ENCODE results near the gene PSPN.
"Not testable (repeated sequence)": the region's sequence is repeated elsewhere in the genome, so short reads cannot be mapped to it uniquely, and the experiment has no call there.

Gene PSPN

DNA sequence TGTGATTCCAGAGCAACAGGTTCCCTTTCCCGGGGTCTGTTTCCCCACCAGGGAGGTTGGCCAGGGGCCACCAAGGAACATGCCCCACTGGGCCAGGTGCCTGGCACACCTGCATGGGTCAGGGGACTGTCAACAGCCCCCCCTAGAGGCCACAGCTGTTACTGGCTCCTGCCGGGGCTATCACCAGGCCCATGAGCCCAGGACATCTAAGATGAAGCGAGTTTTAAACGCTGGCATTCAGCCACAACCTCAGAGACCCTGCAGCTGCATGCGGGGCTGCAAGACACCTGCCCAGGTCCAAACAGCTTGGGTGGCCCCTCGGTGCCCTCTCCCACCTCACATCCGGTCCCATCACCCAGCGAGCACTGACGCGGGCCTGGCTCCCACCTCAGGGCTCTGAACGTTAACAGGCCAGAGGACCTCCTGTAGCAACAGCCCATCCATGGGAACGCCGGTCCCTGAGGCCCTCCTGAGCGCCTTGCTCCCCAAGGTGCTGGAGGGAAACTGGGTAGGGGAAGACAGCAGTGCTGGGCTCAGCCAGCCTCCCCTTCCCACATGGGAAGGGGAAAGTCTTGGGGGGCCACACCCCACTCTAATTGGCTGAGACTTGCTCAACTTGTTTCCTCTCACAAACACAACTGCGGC, 36.8 kb upstream of the PSPN start:
- TF ChIP-seq, protein P1, sequence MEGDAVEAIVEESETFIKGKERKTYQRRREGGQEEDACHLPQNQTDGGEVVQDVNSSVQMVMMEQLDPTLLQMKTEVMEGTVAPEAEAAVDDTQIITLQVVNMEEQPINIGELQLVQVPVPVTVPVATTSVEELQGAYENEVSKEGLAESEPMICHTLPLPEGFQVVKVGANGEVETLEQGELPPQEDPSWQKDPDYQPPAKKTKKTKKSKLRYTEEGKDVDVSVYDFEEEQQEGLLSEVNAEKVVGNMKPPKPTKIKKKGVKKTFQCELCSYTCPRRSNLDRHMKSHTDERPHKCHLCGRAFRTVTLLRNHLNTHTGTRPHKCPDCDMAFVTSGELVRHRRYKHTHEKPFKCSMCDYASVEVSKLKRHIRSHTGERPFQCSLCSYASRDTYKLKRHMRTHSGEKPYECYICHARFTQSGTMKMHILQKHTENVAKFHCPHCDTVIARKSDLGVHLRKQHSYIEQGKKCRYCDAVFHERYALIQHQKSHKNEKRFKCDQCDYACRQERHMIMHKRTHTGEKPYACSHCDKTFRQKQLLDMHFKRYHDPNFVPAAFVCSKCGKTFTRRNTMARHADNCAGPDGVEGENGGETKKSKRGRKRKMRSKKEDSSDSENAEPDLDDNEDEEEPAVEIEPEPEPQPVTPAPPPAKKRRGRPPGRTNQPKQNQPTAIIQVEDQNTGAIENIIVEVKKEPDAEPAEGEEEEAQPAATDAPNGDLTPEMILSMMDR (conservative IDR thresholded peaks at IDR 0.05; ENCODE audit: low read length), result peak; percentile 41
- no peak for DNase-seq (ENCODE audit: low read depth)
- H3K4me3 ChIP-seq (ENCODE audit: low read length), result no peak overlapping the region

DNA sequence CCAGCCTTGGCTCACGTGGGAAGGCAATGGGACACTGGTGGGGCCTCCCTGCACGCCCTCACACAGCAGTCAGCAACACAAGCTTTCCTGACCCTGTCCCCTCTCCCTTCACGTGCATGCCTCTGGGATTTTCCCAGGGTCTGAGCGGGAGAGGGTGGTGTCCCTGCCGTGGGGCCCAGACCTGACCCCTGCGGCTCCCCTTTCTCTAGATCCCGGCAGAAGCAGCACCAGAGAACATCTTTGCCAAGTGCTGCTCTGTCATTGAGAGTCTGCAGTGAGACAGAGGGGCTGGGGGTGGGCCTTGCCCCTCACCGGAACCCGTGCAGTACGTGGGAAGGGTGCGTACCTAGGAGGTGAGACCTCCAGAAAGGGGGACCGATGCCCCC, 36.3 kb upstream of the PSPN start:
- TF ChIP-seq, protein P1 (conservative IDR thresholded peaks at IDR 0.05; ENCODE audit: low read length), result no peak
- DNase-seq (ENCODE audit: low read depth), result no peak
- no peak overlapping the region for H3K4me3 ChIP-seq (ENCODE audit: low read length)

DNA sequence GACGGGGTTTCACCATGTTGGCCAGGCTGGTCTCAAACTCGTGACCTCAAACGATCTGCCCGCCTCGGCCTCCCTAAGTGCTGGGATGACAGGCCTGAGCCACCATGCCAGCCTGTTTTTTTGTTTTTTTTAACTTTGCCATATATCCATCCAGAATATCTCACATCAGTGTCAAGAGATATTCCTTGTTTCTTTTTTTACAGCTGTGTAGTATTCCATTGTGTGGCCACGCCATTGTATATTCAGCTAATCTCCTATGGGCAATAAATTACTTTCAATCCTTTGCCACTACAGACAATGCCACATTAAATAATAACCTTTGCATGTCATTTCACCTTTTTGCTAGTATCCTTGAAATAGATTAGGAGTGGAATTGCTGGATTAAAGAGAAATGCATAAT, 33.6 kb upstream of the PSPN start:
- TF ChIP-seq, protein P1 (conservative IDR thresholded peaks at IDR 0.05; ENCODE audit: low read length), result no peak

DNA sequence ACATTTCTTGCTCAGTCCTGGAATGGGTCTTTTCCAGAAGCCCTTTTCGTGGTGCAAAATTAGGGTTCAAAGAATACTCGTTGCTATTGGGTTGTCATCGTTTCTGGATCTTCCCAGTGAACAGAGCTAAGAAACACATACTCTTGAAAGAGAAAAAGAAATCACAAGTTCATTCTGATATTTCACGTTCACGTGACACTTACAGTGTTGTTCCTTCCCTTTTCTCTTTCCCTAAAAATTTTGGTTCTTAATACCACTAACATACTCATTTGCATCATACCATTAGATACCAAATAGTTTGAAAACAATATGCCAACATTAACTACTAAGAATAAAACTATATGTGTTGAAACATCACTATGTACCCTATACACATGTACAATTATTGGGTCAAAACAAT, 30.7 kb upstream of the PSPN start:
- TF ChIP-seq, protein P1 (conservative IDR thresholded peaks at IDR 0.05; ENCODE audit: low read length), result no peak
- DNase-seq (ENCODE audit: low read depth), result no peak

More for the DNA sequence above, 33.6 kb upstream of the PSPN start:
- no peak for DNase-seq (ENCODE audit: low read depth)
- H3K4me3 ChIP-seq (ENCODE audit: low read length), result no peak overlapping the region

DNA sequence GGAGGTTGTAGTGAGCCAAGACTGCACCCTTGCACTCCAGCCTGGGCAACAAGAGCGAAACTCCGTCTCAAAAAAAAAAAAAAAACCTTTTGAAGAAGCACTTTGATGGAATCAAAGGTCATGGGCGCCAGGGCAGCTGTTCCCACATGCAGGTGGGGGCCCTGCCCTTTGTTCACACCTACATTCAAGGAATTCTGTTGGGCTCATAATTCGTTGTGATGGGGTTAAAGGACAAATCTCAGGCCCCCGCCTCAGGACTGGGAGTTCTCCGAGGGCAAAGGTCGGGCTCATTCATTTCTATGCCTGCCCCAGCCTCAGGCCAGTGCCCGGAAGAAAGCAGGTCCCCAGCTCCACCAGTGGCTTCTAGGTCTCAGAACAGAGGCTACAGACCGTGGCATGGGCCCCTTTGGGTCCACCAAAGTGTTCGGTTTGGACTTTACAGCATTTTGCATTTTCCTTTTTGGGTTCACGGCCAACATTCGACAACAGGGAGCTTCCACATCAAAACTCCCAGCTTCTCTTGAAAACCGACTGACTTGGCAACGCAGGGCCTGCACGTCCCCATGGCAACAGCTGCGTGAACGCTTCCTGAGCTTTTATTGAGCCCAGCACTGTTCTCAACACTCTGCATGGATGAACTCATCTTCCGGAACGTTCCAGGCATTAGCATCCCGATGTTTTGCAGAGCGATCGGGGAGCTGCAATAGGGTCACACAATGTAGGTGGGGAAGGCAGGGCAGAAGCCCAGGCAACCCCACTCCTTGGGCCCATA, 27.3 kb upstream of the PSPN start:
- peak; percentile 54 for DNase-seq (ENCODE audit: low read depth)
- TF ChIP-seq, protein P1 (conservative IDR thresholded peaks at IDR 0.05; ENCODE audit: low read length), result no peak
- H3K4me3 ChIP-seq (ENCODE audit: low read length), result no peak overlapping the region

More for the DNA sequence above, 30.7 kb upstream of the PSPN start:
- H3K4me3 ChIP-seq (ENCODE audit: low read length), result no peak overlapping the region

DNA sequence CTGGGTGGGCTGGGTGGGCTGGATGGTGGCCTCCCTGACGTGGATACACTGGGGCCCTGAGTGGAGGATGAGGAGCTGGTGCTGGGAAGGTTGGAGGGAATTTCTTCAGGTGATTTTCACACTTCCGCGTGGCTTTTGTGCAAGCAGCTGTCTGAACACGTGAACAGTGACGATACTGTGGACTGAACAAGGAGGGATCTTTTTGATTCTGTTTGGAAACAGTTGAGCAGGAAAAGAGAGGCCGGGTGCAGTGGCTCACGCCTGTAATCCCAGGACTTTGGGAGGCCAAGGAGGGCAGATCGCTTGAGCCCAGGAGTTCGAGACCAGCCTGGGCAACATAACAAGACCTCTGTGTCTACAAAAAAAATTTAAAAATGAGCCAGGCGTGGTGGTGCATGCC, 26.3 kb upstream of the PSPN start:
- H3K4me3 ChIP-seq (ENCODE audit: low read length), result no peak overlapping the region
- DNase-seq (ENCODE audit: low read depth), result no peak
- TF ChIP-seq, protein P1 (conservative IDR thresholded peaks at IDR 0.05; ENCODE audit: low read length), result no peak

DNA sequence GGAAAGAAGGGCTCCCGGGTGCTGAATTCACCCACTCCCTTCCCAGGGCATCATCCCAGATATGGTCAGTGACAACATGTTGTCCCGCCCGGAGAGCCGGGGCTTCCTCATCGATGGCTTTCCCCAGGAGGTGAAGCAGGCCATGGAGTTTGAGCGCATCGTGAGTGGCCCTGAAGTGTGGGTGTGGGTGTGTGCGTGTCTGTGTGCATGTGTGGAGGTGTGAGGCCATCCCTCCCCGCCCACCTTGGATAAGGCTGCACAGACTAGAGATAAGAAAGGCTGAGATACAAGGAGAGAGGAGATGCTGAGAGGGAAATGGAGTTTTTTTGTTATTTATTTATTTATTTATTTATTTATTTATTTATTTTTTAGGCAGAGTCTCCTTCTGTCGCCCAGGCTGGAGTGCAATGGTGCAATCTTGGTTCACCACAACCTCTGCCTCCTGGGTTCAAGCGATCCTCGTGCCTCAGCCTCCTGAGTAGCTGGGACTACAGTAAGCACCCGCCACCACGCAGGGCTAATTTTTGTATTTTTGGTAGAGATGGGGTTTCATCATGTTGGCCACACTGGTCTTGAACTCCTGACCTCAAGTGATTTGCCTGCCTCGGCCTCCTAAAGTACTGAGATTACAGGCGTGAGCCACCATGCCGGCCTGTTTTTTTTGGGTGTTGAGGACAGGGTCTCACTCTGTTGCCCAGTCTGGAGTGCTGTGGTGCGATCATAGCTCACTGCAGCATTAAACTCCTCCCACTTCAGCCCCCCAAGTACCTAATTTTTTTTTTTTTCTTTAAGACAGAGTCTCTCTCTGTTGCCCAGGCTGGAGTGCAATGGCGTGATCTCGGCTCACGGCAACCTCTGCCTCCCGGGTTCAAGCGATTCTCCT, 24.6 kb upstream of the PSPN start:
- not testable (repeated sequence) for H3K4me3 ChIP-seq (ENCODE audit: low read length); DNase-seq (ENCODE audit: low read depth)

All from AG10803 (cell line).